ENCODE measurements around the gene RCOR1. TPM values are rescaled to one million over a fixed set of nuclear protein-coding genes. Genes with fewer than 3 reads are reported as not detected.

The RCOR1 gene
- total RNA-seq, 4 donors from 2014 or later = 11.6 to 15.6 (median 14.0) TPM

GRCh38 chr14:102579696-102580549 is 12.5 kb upstream of the RCOR1 start:
- Histone ChIP-seq H3K36me3 (no peaks in the 10 kb centered on the region), H3K27ac (no peak overlapping the region), H3K4me3 (no peak overlapping the region), H3K9me3 (no peaks in the 10 kb centered on the region), H3K4me1 (no peaks in the 10 kb centered on the region), H3K27me3 (peaks cover 14% of the 10 kb centered on the region)
- peak; percentile 53 for ATAC-seq
- WGBS, 2 donors (ENCODE audit: low coverage in 1 of 2) = 51 to 75% methylated on average over 3 to 16 of the region's 19 CpGs
- TF ChIP-seq EP300 (IDR thresholded peaks at IDR 0.05) (no peak), POLR2A (IDR thresholded peaks at IDR 0.05) (no peak), POLR2AphosphoS5 (IDR thresholded peaks at IDR 0.05) (peak; percentile 34)

DNA sequence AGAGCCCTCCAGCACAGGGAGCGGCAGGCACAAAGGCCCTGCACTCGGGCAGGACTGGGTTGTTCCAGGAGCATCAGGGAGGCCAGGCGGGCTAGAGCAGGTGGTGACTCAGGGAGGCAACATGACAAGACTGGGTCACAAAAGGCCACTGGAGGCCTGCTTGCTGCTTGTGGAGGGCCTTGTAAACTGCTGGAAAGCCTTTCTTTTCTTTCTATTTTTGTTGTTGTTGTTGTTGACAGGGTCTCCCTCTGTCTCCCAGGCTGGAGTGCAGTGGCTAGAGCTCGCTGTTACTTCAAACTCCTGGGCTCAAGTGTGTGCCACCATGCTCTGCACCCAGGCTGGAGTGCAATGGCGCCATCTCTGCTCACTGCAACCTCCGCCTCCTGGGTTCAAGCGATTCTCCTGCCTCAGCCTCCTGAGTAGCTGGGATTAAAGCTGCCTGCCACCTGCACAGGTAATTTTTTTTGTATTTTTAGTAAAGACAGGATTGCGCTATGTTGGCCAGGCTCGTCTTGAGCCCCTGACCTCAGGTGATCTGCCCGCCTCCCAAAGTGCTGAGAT is 11.8 kb upstream of the RCOR1 start:
- no peaks in the 10 kb centered on the region for H3K9me3 ChIP-seq
- no peak for ATAC-seq
- WGBS, 2 donors (ENCODE audit: low coverage in 1 of 2) = 91 to 96% methylated on average over 3 to 9 of the region's 10 CpGs
- no peaks in the 10 kb centered on the region for H3K36me3 ChIP-seq
- H3K4me3 ChIP-seq = no peak overlapping the region
- H3K27ac ChIP-seq = no peak overlapping the region
- no peaks in the 10 kb centered on the region for H3K4me1 ChIP-seq
- TF ChIP-seq, protein P1, sequence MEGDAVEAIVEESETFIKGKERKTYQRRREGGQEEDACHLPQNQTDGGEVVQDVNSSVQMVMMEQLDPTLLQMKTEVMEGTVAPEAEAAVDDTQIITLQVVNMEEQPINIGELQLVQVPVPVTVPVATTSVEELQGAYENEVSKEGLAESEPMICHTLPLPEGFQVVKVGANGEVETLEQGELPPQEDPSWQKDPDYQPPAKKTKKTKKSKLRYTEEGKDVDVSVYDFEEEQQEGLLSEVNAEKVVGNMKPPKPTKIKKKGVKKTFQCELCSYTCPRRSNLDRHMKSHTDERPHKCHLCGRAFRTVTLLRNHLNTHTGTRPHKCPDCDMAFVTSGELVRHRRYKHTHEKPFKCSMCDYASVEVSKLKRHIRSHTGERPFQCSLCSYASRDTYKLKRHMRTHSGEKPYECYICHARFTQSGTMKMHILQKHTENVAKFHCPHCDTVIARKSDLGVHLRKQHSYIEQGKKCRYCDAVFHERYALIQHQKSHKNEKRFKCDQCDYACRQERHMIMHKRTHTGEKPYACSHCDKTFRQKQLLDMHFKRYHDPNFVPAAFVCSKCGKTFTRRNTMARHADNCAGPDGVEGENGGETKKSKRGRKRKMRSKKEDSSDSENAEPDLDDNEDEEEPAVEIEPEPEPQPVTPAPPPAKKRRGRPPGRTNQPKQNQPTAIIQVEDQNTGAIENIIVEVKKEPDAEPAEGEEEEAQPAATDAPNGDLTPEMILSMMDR (IDR thresholded peaks at IDR 0.05) = no peak
- TF ChIP-seq POLR2A (IDR thresholded peaks at IDR 0.05) = no peak
- TF ChIP-seq EP300 (IDR thresholded peaks at IDR 0.05) = no peak
- no peak for TF ChIP-seq POLR2AphosphoS5 (IDR thresholded peaks at IDR 0.05)
- peaks cover 14% of the 10 kb centered on the region for H3K27me3 ChIP-seq

DNA sequence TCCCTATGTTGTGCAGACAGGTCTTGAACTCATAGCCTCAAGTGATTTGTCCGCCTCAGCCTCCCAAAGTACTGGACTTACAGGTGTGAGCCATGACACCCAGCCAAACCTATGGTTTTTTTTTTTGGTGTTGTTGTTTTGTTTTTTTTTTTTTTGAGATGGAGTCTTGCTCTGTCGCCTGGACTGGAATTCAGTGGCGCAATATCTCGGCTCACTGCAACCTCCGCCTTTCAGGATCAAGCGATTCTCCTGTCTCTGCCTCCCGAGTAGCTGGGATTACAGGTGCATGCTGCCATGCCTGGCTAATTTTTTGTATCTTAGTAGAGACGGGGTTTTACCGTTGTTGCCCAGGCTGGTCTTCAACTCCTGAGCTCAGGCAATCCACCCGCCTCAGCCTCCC is 11.3 kb upstream of the RCOR1 start:
- Histone ChIP-seq H3K27ac (no peak overlapping the region), H3K4me3 (no peak overlapping the region), H3K36me3 (no peaks in the 10 kb centered on the region), H3K9me3 (no peaks in the 10 kb centered on the region), H3K27me3 (peaks cover 14% of the 10 kb centered on the region), H3K4me1 (no peaks in the 10 kb centered on the region)
- no peak for ATAC-seq
- WGBS, 2 donors (ENCODE audit: low coverage in 1 of 2) = 86 to 100% methylated on average over 1 of the region's 10 CpGs
- TF ChIP-seq EP300 (IDR thresholded peaks at IDR 0.05) = no peak
- no peak for TF ChIP-seq POLR2A (IDR thresholded peaks at IDR 0.05)
- TF ChIP-seq POLR2AphosphoS5 (IDR thresholded peaks at IDR 0.05) = no peak
- TF ChIP-seq, protein P1 (IDR thresholded peaks at IDR 0.05) = no peak

DNA sequence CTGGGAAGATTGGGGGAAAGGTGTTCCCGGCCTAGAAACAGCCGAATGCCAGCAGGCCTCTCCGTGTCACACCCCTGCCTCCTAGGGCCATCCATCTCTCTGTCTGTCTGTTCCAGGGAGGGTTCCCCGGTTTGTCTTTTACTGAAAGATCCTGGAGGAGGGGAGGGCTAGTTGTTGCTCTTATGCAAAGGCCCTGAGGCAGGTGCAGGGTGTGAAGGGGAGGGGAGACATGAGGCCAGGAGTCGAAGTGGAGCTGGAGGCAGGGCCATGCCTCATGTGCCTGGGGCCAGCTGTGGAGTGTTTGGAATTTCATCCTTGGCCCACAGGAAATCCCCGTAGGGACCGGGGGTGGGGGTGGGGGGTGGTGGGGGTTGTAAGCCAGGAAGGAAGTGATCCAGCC is 8.7 kb upstream of the RCOR1 start:
- TF ChIP-seq POLR2A (IDR thresholded peaks at IDR 0.05) = no peak
- no peak for TF ChIP-seq EP300 (IDR thresholded peaks at IDR 0.05)
- TF ChIP-seq, protein P1 (IDR thresholded peaks at IDR 0.05) = no peak
- TF ChIP-seq POLR2AphosphoS5 (IDR thresholded peaks at IDR 0.05) = no peak
- WGBS, 2 donors (ENCODE audit: low coverage in 1 of 2) = 27 to 69% methylated on average over 2 to 4 of the region's 7 CpGs
- Histone ChIP-seq H3K4me1 (no peaks in the 10 kb centered on the region), H3K27ac (no peak overlapping the region), H3K27me3 (peaks cover 14% of the 10 kb centered on the region), H3K4me3 (no peak overlapping the region), H3K9me3 (no peaks in the 10 kb centered on the region), H3K36me3 (no peaks in the 10 kb centered on the region)
- ATAC-seq = no peak

GRCh38 chr14:102584871-102585869 is 7.3 kb upstream of the RCOR1 start:
- WGBS, 2 donors (ENCODE audit: low coverage in 1 of 2) = 75 to 83% methylated on average over 2 to 5 of the region's 24 CpGs
- no peak for ATAC-seq
- Histone ChIP-seq H3K4me3 (no peak overlapping the region), H3K27ac (no peak overlapping the region), H3K36me3 (no peaks in the 10 kb centered on the region), H3K4me1 (no peaks in the 10 kb centered on the region), H3K9me3 (no peaks in the 10 kb centered on the region), H3K27me3 (peaks cover 14% of the 10 kb centered on the region)
- TF ChIP-seq EP300 (IDR thresholded peaks at IDR 0.05) (no peak), POLR2A (IDR thresholded peaks at IDR 0.05) (no peak), POLR2AphosphoS5 (IDR thresholded peaks at IDR 0.05) (no peak)
- TF ChIP-seq, protein P1 (IDR thresholded peaks at IDR 0.05) = no peak
